ENCODE data around the gene GRAMD4. TPM values are rescaled to one million over a fixed set of nuclear protein-coding genes. Genes with fewer than 3 reads are reported as not detected.

GRAMD4 gene
- total and polyA plus RNA-seq, 2 donors (not counting 1 experiment from before 2014, with no cell fraction given): 17.0 to 88.1 TPM

DNA sequence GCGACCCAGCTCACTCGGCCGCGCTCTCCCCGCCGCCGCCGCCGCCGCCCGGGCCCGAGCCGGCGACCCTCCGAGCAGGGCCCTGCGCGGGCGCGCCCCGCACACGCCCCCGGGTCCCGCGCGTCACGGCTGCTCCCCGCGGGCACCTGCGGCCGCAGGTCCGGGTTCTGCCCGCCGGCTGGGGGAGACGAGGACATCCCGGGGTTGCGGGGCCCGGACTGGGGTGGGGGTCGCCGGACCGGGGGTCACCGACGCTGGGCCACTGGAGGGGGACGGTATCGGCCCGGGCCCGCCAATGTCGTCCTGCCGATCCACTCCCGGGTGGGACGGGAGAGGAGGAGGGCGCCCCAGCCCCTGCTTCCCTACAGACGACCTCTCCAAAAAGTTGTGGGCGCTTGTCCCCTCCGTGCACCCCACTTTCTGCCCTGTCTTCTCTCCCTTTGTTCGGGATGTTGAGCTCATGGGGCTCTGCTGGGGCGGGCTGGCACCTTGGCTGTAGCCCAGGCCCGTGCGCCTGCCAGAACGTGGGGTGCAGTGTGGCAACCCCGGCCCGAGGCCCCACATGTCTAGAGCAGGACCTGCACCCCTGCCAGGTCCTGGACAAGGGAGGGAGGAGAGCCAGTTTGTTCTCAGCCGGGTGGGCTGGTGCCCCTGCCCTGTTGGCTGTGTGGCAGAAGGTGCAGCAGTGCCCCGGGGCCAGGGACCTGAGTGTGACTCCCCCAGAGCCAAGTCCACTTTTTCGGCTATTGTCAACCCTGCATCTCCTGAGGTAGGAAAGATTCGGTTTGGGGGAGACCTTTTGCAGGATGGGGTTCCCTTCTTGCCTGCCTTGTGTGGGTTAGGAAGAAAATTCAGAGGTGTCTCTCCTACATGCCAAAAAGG is 42.6 kb upstream of the GRAMD4 start:
- Histone ChIP-seq H3K4me3 (ENCODE audit: control extremely low read depth in 1 of 5, extremely low read depth in 1 of 5, insufficient read depth in 1 of 5, low read depth in 2 of 5, low read length in 4 of 5) (peak overlapping the region; percentile 27 to 64 (median 52)), H3K27ac (ENCODE audit: low read length in 2 of 2) (peak overlapping the region in 1 of 2 donors; percentile 21), H3K4me2 (replicated peaks; ENCODE audit: low read depth, low read length, poor library complexity, severe bottlenecking) (peak overlapping the region; percentile 94), H3K9me3 (ENCODE audit: control extremely low read depth in 1 of 3, control insufficient read depth in 2 of 3, insufficient read depth in 1 of 3, low read length in 2 of 3) (peaks cover 0 to 8% (median 0%) of the 10 kb centered on the region in 3 donors), H3K36me3 (replicated peaks in 1 of 2; ENCODE audit: control extremely low read depth in 1 of 2, control insufficient read depth in 1 of 2, extremely low read depth in 1 of 2, insufficient read depth in 2 of 2, low read length in 1 of 2) (no peaks in the 10 kb centered on the region), H3K27me3 (replicated peaks in 1 of 4; ENCODE audit: control extremely low read depth in 1 of 4, control insufficient read depth in 3 of 4, insufficient read depth in 4 of 4, low read length in 3 of 4) (no peaks in the 10 kb centered on the region), H2AFZ (ENCODE audit: insufficient read depth, low read depth, low read length, poor library complexity, severe bottlenecking) (peak overlapping the region; percentile 38), H3K4me1 (ENCODE audit: control insufficient read depth in 2 of 2, insufficient read depth in 2 of 2, low read length in 2 of 2) (peaks cover 54 to 63% of the 10 kb centered on the region in 2 donors), H3K9ac (ENCODE audit: low read length) (peak overlapping the region; percentile 57), H4K20me1 (ENCODE audit: control insufficient read depth, insufficient read depth, low read length, poor library complexity, severe bottlenecking) (peaks cover 29% of the 10 kb centered on the region), H3K79me2 (ENCODE audit: control insufficient read depth, insufficient read depth, low read length) (peaks cover 51% of the 10 kb centered on the region)
- H3K27ac Mint-ChIP-seq: peak overlapping the region; percentile 91
- DNase-seq: peak; percentile 56
- 4% methylated on average over 64 of the region's 65 CpGs for WGBS (ENCODE audit: insufficient coverage)
- intact Hi-C loops (cut with micrococcal nuclease): loop anchor here (5.0 kb wide), 2 partner anchors 35 to 160 kb away; partner anchors contain the start of gene CERK
- TF ChIP-seq CTCF (IDR thresholded peaks at IDR 0.05) (no peak), EZH2 (IDR thresholded peaks at IDR 0.05; ENCODE audit: borderline replicate concordance, insufficient read depth, low read depth, low read length, poor library complexity, severe bottlenecking) (no peak)
- peaks cover 62% of the 10 kb centered on the region for H3K4me1 Mint-ChIP-seq
- no peaks in the 10 kb centered on the region for H3K27me3 Mint-ChIP-seq
- peak overlapping the region; percentile 94 for H3K4me3 Mint-ChIP-seq
- ChIA-PET CTCF (no interaction called here), POLR2A (interaction anchor here (1.0 kb wide), 2 partner anchors 9 to 46 kb away, joined by 4 read pairs; no protein-coding TSS in a partner anchor)
- H3K9me3 Mint-ChIP-seq (ENCODE audit: insufficient read depth): no peaks in the 10 kb centered on the region
- ATAC-seq (ENCODE audit: low read depth): no peak

Data from B cell (primary cell).